ENCODE measurements around the gene NAALADL1.

GRCh38 chr11:65047581-65048422 is 10.6 kb downstream of the NAALADL1 start:
- no peak for TF ChIP-seq POLR2A (IDR thresholded peaks at IDR 0.05)
- no peak for TF ChIP-seq CTCF (IDR thresholded peaks at IDR 0.05)
- TF ChIP-seq POLR2AphosphoS5 (IDR thresholded peaks at IDR 0.05) = no peak

Data from sigmoid colon (tissue), 4 donors.